NCI-H226 (cell line): Measurements from ENCODE around the gene RNLS.
"Not testable (repeated sequence)": the region's sequence is repeated elsewhere in the genome, so short reads cannot be mapped to it uniquely, and the experiment has no call there.

ENCODE experiments used
- DNase-seq: peaks from one replicate; pipeline ENCODE4 v3.0.0-alpha.2; 2015

Gene RNLS

GRCh38 chr10:88521791-88522190, 61.3 kb downstream of the RNLS start:
- no peak for DNase-seq

GRCh38 chr10:88515235-88515634, 67.9 kb downstream of the RNLS start:
- DNase-seq: no peak

- DNase-seq: no peak
Observed at GRCh38 chr10:88512599-88512998, 70.5 kb downstream of the RNLS start.

- DNase-seq: no peak
Observed at GRCh38 chr10:88508796-88509195, 74.3 kb downstream of the RNLS start.

GRCh38 chr10:88507826-88508453, 75.2 kb downstream of the RNLS start:
- no peak for DNase-seq

GRCh38 chr10:88507404-88507803, 75.7 kb downstream of the RNLS start:
- no peak for DNase-seq

- no peak for DNase-seq
Observed at GRCh38 chr10:88505680-88506215, 77.4 kb downstream of the RNLS start.

- no peak for DNase-seq
Observed at GRCh38 chr10:88505265-88505664, 77.9 kb downstream of the RNLS start.

- DNase-seq: peak; percentile 24
Observed at GRCh38 chr10:88500656-88501055, 82.5 kb downstream of the RNLS start.

GRCh38 chr10:88499569-88500470, 83.3 kb downstream of the RNLS start:
- peak; percentile 55 for DNase-seq

- DNase-seq: no peak
Observed at GRCh38 chr10:88497913-88498312, 85.2 kb downstream of the RNLS start.

- no peak for DNase-seq
Observed at GRCh38 chr10:88494537-88494936, 88.6 kb downstream of the RNLS start.

GRCh38 chr10:88493691-88494483, 89.2 kb downstream of the RNLS start:
- no peak for DNase-seq

- no peak for DNase-seq
Observed at GRCh38 chr10:88491314-88491713, 91.8 kb downstream of the RNLS start.

- DNase-seq: no peak
Observed at GRCh38 chr10:88490231-88490980, 92.7 kb downstream of the RNLS start.

GRCh38 chr10:88489107-88489506, 94.0 kb downstream of the RNLS start:
- DNase-seq: no peak

- not testable (repeated sequence) for DNase-seq
Observed at GRCh38 chr10:88486816-88487215, 96.3 kb downstream of the RNLS start.

GRCh38 chr10:88482220-88482619, 100.9 kb downstream of the RNLS start:
- DNase-seq: no peak

- no peak for DNase-seq
Observed at GRCh38 chr10:88478256-88478655, 104.9 kb downstream of the RNLS start.

GRCh38 chr10:88477343-88478085, 105.6 kb downstream of the RNLS start:
- no peak for DNase-seq
